ENCODE data around the gene PI16.

GRCh38 chr6:36968266-36968977, 13.9 kb downstream of the PI16 start:
- TF ChIP-seq POLR2A (IDR thresholded peaks at IDR 0.05), result no peak
- TF ChIP-seq, protein P1, sequence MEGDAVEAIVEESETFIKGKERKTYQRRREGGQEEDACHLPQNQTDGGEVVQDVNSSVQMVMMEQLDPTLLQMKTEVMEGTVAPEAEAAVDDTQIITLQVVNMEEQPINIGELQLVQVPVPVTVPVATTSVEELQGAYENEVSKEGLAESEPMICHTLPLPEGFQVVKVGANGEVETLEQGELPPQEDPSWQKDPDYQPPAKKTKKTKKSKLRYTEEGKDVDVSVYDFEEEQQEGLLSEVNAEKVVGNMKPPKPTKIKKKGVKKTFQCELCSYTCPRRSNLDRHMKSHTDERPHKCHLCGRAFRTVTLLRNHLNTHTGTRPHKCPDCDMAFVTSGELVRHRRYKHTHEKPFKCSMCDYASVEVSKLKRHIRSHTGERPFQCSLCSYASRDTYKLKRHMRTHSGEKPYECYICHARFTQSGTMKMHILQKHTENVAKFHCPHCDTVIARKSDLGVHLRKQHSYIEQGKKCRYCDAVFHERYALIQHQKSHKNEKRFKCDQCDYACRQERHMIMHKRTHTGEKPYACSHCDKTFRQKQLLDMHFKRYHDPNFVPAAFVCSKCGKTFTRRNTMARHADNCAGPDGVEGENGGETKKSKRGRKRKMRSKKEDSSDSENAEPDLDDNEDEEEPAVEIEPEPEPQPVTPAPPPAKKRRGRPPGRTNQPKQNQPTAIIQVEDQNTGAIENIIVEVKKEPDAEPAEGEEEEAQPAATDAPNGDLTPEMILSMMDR (IDR thresholded peaks at IDR 0.05), result no peak

Measured in esophagus squamous epithelium (tissue), 4 donors.